Measurements from ENCODE around the gene ZNF467. TPM values are rescaled to one million over a fixed set of nuclear protein-coding genes. Genes with fewer than 3 reads are reported as not detected.

ZNF467 gene
- total and polyA plus RNA-seq, 2 of the 8 experiments (the other 6 are each of a cell fraction or from before 2014, with no cell fraction given), result 0.50 to 0.51 TPM

GRCh38 chr7:149784251-149784608 lies 10.8 kb upstream of the ZNF467 start (continued):
- TF ChIP-seq CHD7 (IDR thresholded peaks at IDR 0.05; ENCODE audit: insufficient replicate concordance, low read length) (no peak), GABPA (IDR thresholded peaks at IDR 0.05; ENCODE audit: borderline replicate concordance, insufficient read depth, low read length) (no peak), YY1 (IDR thresholded peaks at IDR 0.05; ENCODE audit: low read depth, low read length) (no peak), SRF (IDR thresholded peaks at IDR 0.05; ENCODE audit: low read depth, low read length) (no peak)

Data from H1 (cell line).